Neutrophil (primary cell): Measurements from ENCODE around the gene ATP1B2.

Source experiments
- H3K27ac ChIP-seq: fragments of 200-600 bp; sonication (generic); 2 replicates; pipeline ENCODE4 v1.5.1; 2016; ENCODE audit warnings: mild to moderate bottlenecking, moderate library complexity
- H3K27me3 ChIP-seq: fragments of 200-600 bp; sonication (generic); 2 replicates; pipeline ENCODE4 v1.6.0; 2016; ENCODE audit warnings: mild to moderate bottlenecking
- H3K36me3 ChIP-seq: fragments of 200-600 bp; sonication (generic); 2 replicates; pipeline ENCODE4 v1.5.1; 2017
- H3K4me1 ChIP-seq, 2 experiments: fragments of 200-600 bp in 1 of 2; sonication (generic) in 1 of 2; 1 replicate in 1 of 2; 2 replicates in 1 of 2; pipeline versions ENCODE4 v1.5.1 to v1.6.1; 2013 to 2016; ENCODE audit warnings: low read depth in 1 of 2, low read length in 1 of 2, mild to moderate bottlenecking in 1 of 2, moderate library complexity in 1 of 2; ENCODE audit not compliant: control insufficient read depth in 1 of 2, insufficient read depth in 1 of 2
- H3K4me3 ChIP-seq, 2 experiments: fragments of 200-600 bp in 1 of 2; sonication (generic) in 1 of 2; 1 replicate in 1 of 2; 2 replicates in 1 of 2; pipeline ENCODE4 v1.5.1; 2013 to 2016; ENCODE audit warnings: low read depth in 1 of 2, low read length in 1 of 2, mild to moderate bottlenecking in 1 of 2, moderate library complexity in 1 of 2
- H3K9me3 ChIP-seq: fragments of 200-600 bp; sonication (generic); 2 replicates; pipeline ENCODE4 v1.5.1; 2016
- CTCF ChIP-seq: fragments of 200-600 bp; sonication (generic); IDR thresholded peaks from 2 replicates; pipeline ENCODE4 v1.5.1; 2016; ENCODE audit warnings: antibody characterized with exemption

The ATP1B2 gene

GRCh38 chr17:7687072-7687907 is 36.6 kb downstream of the ATP1B2 start, which contains the start of gene TP53:
Gene TP53 (minus strand): TSS chr17:7687490. CDS start chr17:7676594, 10,896 bp downstream.
- no peak for TF ChIP-seq CTCF
- Histone ChIP-seq H3K36me3 (peaks cover 6% of the 10 kb centered on the region), H3K4me1 (peaks cover 32 to 39% of the 10 kb centered on the region in 2 experiments), H3K9me3 (no peaks in the 10 kb centered on the region), H3K27ac (peak within 1 kb of the TSS; percentile 95), H3K27me3 (no peaks in the 10 kb centered on the region), H3K4me3 (peak within 1 kb of the TSS; percentile 70 to 93)

GRCh38 chr17:7687908-7688807 is 37.4 kb downstream of the ATP1B2 start, which contains the start of gene WRAP53:
Gene WRAP53 (plus strand): TSS chr17:7688477. CDS start chr17:7688649, 172 bp downstream.
- Histone ChIP-seq H3K27me3 (no peaks in the 10 kb centered on the region), H3K27ac (peak within 1 kb of the TSS; percentile 95), H3K9me3 (no peaks in the 10 kb centered on the region), H3K4me1 (peaks cover 32 to 39% of the 10 kb centered on the region in 2 experiments), H3K36me3 (peaks cover 6% of the 10 kb centered on the region), H3K4me3 (peak within 1 kb of the TSS; percentile 70 to 93)
- TF ChIP-seq CTCF: peak; percentile 99

- no peak for TF ChIP-seq CTCF
- Histone ChIP-seq H3K27me3 (no peaks in the 10 kb centered on the region), H3K36me3 (peaks cover 8% of the 10 kb centered on the region), H3K4me3 (peak overlapping the region; percentile 70 to 93), H3K4me1 (peaks cover 32 to 39% of the 10 kb centered on the region in 2 experiments), H3K9me3 (no peaks in the 10 kb centered on the region), H3K27ac (peak overlapping the region; percentile 95)
These were observed 38.1 kb downstream of the ATP1B2 start for GRCh38 chr17:7688808-7689316.

DNA sequence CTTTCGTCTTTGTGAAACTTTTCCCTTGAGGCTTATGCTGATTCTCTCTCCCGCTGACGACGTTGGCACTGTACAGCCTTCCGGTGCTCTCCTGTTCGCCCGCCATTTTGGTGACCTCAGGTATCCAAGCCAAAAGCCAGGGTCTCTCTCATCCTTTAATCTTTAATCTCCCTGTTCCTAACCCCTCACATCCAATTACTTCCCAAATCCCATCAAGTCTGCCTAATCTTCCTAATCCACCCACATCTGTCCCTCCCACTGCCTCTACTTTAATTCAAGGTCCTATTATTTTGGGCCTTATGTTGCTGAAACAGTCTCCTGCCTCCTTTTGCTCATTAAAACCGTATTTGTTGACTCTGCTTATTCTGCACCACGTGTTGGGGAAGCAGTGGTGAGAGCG is 44.9 kb downstream of the ATP1B2 start:
- no peaks in the 10 kb centered on the region for H3K9me3 ChIP-seq
- H3K27ac ChIP-seq: no peak overlapping the region
- peaks cover 9% of the 10 kb centered on the region for H3K36me3 ChIP-seq
- no peak overlapping the region for H3K4me3 ChIP-seq
- no peak for TF ChIP-seq CTCF
- H3K27me3 ChIP-seq: no peaks in the 10 kb centered on the region
- no peaks in the 10 kb centered on the region for H3K4me1 ChIP-seq

- peaks cover 24% of the 10 kb centered on the region for H3K36me3 ChIP-seq
These were observed 47.3 kb downstream of the ATP1B2 start for GRCh38 chr17:7697828-7698588.

More at GRCh38 chr17:7697828-7698588, 47.3 kb downstream of the ATP1B2 start:
- no peaks in the 10 kb centered on the region for H3K4me1 ChIP-seq
- TF ChIP-seq CTCF: no peak
- peaks cover 2% of the 10 kb centered on the region for H3K27me3 ChIP-seq
- H3K9me3 ChIP-seq: no peaks in the 10 kb centered on the region
- no peak overlapping the region for H3K27ac ChIP-seq
- H3K4me3 ChIP-seq: no peak overlapping the region
